ENCODE measurements around the gene PPP1R10. TPM values are rescaled to one million over a fixed set of nuclear protein-coding genes. Genes with fewer than 3 reads are reported as not detected.

PPP1R10 gene
- total RNA-seq, 1 experiment from 2014 or later = 123 TPM

DNA sequence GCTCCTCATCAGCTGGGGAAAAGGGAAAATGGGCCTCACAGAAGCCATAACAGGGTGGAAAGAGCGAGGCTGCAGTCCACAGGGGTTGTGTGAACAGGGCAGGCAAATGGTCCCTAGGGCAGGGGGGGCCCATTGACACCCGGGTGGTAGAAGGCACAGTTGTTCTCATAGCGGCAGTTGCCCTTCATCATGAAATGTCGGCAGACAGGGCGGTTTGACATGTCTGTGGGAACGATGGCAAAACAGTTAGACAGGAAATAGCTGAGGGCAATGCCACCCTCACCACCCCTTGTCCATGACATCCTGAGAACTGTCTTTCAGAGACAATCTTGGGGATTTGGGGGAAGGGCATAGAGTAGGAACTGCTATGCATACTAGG lies 15.6 kb downstream of the PPP1R10 start:
- no peaks in the 10 kb centered on the region for H3K79me2 ChIP-seq (ENCODE audit: insufficient read depth, low read length)
- H4K8ac ChIP-seq (replicated peaks; ENCODE audit: insufficient read length, low read depth, low read length) = no peak overlapping the region
- peaks cover 3% of the 10 kb centered on the region for H4K20me1 ChIP-seq (ENCODE audit: control insufficient read depth, insufficient read depth, insufficient read length)
- no peak overlapping the region for H3K4ac ChIP-seq (ENCODE audit: low read depth, low read length)
- no peak overlapping the region for H2AK5ac ChIP-seq (ENCODE audit: insufficient read length, low read length)
- H2AFZ ChIP-seq (ENCODE audit: low read length) = no peak overlapping the region
- H2BK15ac ChIP-seq (ENCODE audit: low read depth, low read length) = no peak overlapping the region
- DNase-seq = no peak
- H2BK12ac ChIP-seq (ENCODE audit: insufficient read length, low read depth, low read length) = no peak overlapping the region
- no peaks in the 10 kb centered on the region for H3K9me3 ChIP-seq (ENCODE audit: control insufficient read depth, low read depth, low read length)
- Mint-ChIP-seq H3K9me3 (no peaks in the 10 kb centered on the region), H3K4me1 (peaks cover 0 to 2% of the 10 kb centered on the region in 2 experiments; a peak in 1 of 4 replicates), H3K4me3 (no peak overlapping the region; a peak in 1 of 5 replicates), H3K36me3 (ENCODE audit: insufficient read depth in 1 of 3, low read depth in 3 of 3) (peaks cover 50 to 77% (median 67%) of the 10 kb centered on the region in 3 experiments), H3K27ac (peak overlapping the region in 2 of 3 experiments; percentile 28 to 33; a peak in 1 of 7 replicates), H3K27me3 (ENCODE audit: low read depth) (peaks cover 2% of the 10 kb centered on the region)
- H3K56ac ChIP-seq (ENCODE audit: insufficient read length, low read depth, low read length) = no peak overlapping the region
- H4K5ac ChIP-seq (ENCODE audit: insufficient read length, low read depth, low read length) = no peak overlapping the region
- H3K4me1 ChIP-seq (ENCODE audit: insufficient read depth, low read length) = no peaks in the 10 kb centered on the region
- H3K79me1 ChIP-seq (ENCODE audit: insufficient read depth, low read depth, low read length, poor library complexity, severe bottlenecking) = no peaks in the 10 kb centered on the region
- no peak overlapping the region for H2BK120ac ChIP-seq (ENCODE audit: low read depth, low read length, poor library complexity, severe bottlenecking)
- no peak overlapping the region for H4K91ac ChIP-seq (ENCODE audit: insufficient read length, low read depth, low read length)
- no peak overlapping the region for H3K23ac ChIP-seq (ENCODE audit: insufficient read length, low read depth, low read length)
- no peak overlapping the region for H3K27ac ChIP-seq (ENCODE audit: insufficient read length, low read depth, low read length)
- no peak overlapping the region for H3K14ac ChIP-seq (ENCODE audit: insufficient read depth, low read length)
- H3K4me2 ChIP-seq (ENCODE audit: insufficient read depth, insufficient read length, low read length) = no peak overlapping the region
- no peaks in the 10 kb centered on the region for H3K27me3 ChIP-seq (ENCODE audit: insufficient read depth, low read length)
- TF ChIP-seq, protein P1, sequence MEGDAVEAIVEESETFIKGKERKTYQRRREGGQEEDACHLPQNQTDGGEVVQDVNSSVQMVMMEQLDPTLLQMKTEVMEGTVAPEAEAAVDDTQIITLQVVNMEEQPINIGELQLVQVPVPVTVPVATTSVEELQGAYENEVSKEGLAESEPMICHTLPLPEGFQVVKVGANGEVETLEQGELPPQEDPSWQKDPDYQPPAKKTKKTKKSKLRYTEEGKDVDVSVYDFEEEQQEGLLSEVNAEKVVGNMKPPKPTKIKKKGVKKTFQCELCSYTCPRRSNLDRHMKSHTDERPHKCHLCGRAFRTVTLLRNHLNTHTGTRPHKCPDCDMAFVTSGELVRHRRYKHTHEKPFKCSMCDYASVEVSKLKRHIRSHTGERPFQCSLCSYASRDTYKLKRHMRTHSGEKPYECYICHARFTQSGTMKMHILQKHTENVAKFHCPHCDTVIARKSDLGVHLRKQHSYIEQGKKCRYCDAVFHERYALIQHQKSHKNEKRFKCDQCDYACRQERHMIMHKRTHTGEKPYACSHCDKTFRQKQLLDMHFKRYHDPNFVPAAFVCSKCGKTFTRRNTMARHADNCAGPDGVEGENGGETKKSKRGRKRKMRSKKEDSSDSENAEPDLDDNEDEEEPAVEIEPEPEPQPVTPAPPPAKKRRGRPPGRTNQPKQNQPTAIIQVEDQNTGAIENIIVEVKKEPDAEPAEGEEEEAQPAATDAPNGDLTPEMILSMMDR (conservative IDR thresholded peaks at IDR 0.05) = no peak
- H2BK5ac ChIP-seq (ENCODE audit: insufficient read length, low read length) = no peak overlapping the region
- H3K18ac ChIP-seq (ENCODE audit: insufficient read length, low read depth, low read length) = no peak overlapping the region
- H3K23me2 ChIP-seq (ENCODE audit: insufficient read length, low read depth, low read length, poor library complexity, severe bottlenecking) = no peaks in the 10 kb centered on the region
- no CpG with 5 or more reads among the region's 6 CpGs for WGBS (ENCODE audit: extremely low coverage, insufficient read length, low lambda C conversion rate)
- H3K9ac ChIP-seq (ENCODE audit: extremely low read depth, insufficient read length, low read length) = no peak overlapping the region
- no peak overlapping the region for H2BK20ac ChIP-seq (ENCODE audit: low read depth, low read length, poor library complexity, severe bottlenecking)
- no peak overlapping the region for H3T11ph ChIP-seq (ENCODE audit: low read length)

Data from H9 (cell line).